ENCODE results near the gene AMDHD2.

AMDHD2 gene

DNA sequence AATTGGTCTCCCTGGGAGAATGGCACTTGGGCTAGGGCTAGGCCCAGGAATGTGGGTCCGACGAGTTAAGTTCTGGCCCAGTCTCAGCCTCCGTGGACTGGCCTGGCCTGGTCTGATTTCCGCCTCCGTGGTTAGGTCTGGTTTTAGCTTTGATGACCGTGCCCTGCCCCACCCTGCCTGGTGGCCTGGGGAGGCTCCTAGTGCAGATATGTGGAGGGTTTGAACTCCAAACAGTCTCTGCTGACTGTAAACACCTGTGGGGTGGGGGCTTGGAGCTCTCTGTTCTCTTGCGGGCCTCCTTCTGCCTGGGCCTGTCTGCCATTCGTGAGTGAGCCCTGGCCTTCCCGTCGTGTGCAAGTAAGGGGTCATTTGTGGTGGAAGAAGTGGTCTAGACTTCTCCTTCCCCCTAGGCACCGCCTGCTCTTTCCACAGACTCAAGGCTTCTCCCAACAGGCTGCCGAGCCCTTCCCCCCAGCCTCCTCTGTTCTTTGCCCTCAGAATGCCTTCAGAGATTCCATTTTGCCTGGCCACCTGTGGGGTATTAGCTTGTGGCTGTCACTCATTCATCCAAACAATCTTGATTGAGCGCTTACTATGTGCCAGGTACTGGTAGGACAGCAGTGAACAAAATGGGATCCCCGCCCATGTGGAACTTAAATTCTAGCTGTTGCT is 4.9 kb upstream of the AMDHD2 start:
- peaks cover 10% of the 10 kb centered on the region for H3F3A ChIP-seq (ENCODE audit: control insufficient read depth, insufficient read depth)
- H3K4me1 ChIP-seq (ENCODE audit: control insufficient read depth, low read length), result peaks cover 68% of the 10 kb centered on the region
- H3K4me3 ChIP-seq (ENCODE audit: low read length), result peak overlapping the region; percentile 91
- peaks cover 13% of the 10 kb centered on the region for H4K20me1 ChIP-seq (ENCODE audit: control insufficient read depth, insufficient read depth, low read depth, low read length)
- no peaks in the 10 kb centered on the region for H3K9me2 ChIP-seq (replicated peaks; ENCODE audit: control insufficient read depth, low read length)
- TF ChIP-seq, protein P1, sequence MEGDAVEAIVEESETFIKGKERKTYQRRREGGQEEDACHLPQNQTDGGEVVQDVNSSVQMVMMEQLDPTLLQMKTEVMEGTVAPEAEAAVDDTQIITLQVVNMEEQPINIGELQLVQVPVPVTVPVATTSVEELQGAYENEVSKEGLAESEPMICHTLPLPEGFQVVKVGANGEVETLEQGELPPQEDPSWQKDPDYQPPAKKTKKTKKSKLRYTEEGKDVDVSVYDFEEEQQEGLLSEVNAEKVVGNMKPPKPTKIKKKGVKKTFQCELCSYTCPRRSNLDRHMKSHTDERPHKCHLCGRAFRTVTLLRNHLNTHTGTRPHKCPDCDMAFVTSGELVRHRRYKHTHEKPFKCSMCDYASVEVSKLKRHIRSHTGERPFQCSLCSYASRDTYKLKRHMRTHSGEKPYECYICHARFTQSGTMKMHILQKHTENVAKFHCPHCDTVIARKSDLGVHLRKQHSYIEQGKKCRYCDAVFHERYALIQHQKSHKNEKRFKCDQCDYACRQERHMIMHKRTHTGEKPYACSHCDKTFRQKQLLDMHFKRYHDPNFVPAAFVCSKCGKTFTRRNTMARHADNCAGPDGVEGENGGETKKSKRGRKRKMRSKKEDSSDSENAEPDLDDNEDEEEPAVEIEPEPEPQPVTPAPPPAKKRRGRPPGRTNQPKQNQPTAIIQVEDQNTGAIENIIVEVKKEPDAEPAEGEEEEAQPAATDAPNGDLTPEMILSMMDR (IDR thresholded peaks at IDR 0.05; ENCODE audit: low read depth, low read length, poor library complexity, severe bottlenecking), result no peak
- TF ChIP-seq EZH2phosphoT487 (IDR thresholded peaks at IDR 0.05; ENCODE audit: borderline replicate concordance, low read length), result no peak
- H3K27me3 ChIP-seq (ENCODE audit: control insufficient read depth, low read length), result no peaks in the 10 kb centered on the region
- H3K27ac ChIP-seq (ENCODE audit: low read depth, low read length), result no peak overlapping the region
- peaks cover 20% of the 10 kb centered on the region for H3K36me3 ChIP-seq (ENCODE audit: control insufficient read depth, low read length)
- H3K79me2 ChIP-seq (ENCODE audit: control insufficient read depth, low read length), result peaks cover 60% of the 10 kb centered on the region
- peak overlapping the region; percentile 78 for H3K4me2 ChIP-seq (ENCODE audit: low read length)
- no peaks in the 10 kb centered on the region for H3K9me3 ChIP-seq (ENCODE audit: control insufficient read depth, insufficient read depth, low read length)

DNA sequence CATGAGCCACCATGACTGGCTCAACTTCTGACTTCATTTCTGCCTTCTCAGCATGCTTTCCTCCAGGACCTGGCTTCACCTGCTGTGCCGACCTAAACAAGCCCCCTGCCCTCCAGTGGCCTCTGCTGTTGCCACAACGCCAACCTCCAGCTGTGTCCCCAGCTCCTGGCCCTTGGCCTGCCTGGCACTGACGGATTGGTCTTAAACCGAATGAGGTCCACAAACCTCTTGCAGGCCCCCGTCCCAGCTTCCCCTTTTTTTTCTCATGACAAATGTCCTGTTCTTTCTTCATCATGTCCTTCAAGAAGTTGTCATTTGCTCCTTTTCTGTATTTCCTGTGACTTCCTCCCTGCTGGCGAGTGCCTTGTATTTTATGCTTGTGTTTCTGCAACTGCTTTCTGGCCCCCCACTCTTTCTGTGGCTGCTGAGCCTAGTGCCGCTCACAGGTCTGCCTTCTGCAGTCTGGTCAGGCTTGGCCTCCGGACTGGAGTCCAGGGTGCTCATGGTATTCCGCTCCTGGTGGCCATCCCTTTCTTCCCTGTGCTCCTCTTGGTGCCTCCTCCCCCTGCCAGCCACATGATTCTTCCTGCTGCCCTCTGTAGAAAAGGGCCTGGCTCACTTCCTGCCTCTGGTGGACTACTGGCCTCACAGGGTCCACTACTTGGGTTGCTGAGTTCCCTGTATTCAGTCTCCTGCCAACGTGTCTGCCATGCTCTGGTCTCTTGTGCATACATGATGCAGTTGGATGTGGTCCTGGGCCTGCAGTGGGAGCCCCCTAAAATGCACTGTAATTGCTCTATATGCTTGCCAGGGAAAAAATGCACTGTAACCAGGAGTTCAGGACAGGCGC is 3.6 kb upstream of the AMDHD2 start:
- H3K79me2 ChIP-seq (ENCODE audit: control insufficient read depth, low read length), result peaks cover 71% of the 10 kb centered on the region
- no peaks in the 10 kb centered on the region for H3K9me2 ChIP-seq (replicated peaks; ENCODE audit: control insufficient read depth, low read length)
- H3K9me3 ChIP-seq (ENCODE audit: control insufficient read depth, insufficient read depth, low read length), result no peaks in the 10 kb centered on the region
- no peak overlapping the region for H3K4me3 ChIP-seq (ENCODE audit: low read length)
- peaks cover 13% of the 10 kb centered on the region for H4K20me1 ChIP-seq (ENCODE audit: control insufficient read depth, insufficient read depth, low read depth, low read length)
- H3K27ac ChIP-seq (ENCODE audit: low read depth, low read length), result no peak overlapping the region
- peaks cover 10% of the 10 kb centered on the region for H3F3A ChIP-seq (ENCODE audit: control insufficient read depth, insufficient read depth)
- H3K4me1 ChIP-seq (ENCODE audit: control insufficient read depth, low read length), result peaks cover 68% of the 10 kb centered on the region
- no peaks in the 10 kb centered on the region for H3K27me3 ChIP-seq (ENCODE audit: control insufficient read depth, low read length)
- H3K4me2 ChIP-seq (ENCODE audit: low read length), result peak overlapping the region; percentile 78; the same call in 1 of the 2 replicates
- no peak for TF ChIP-seq EZH2phosphoT487 (IDR thresholded peaks at IDR 0.05; ENCODE audit: borderline replicate concordance, low read length)
- TF ChIP-seq, protein P1 (IDR thresholded peaks at IDR 0.05; ENCODE audit: low read depth, low read length, poor library complexity, severe bottlenecking), result no peak
- peaks cover 26% of the 10 kb centered on the region for H3K36me3 ChIP-seq (ENCODE audit: control insufficient read depth, low read length)

DNA sequence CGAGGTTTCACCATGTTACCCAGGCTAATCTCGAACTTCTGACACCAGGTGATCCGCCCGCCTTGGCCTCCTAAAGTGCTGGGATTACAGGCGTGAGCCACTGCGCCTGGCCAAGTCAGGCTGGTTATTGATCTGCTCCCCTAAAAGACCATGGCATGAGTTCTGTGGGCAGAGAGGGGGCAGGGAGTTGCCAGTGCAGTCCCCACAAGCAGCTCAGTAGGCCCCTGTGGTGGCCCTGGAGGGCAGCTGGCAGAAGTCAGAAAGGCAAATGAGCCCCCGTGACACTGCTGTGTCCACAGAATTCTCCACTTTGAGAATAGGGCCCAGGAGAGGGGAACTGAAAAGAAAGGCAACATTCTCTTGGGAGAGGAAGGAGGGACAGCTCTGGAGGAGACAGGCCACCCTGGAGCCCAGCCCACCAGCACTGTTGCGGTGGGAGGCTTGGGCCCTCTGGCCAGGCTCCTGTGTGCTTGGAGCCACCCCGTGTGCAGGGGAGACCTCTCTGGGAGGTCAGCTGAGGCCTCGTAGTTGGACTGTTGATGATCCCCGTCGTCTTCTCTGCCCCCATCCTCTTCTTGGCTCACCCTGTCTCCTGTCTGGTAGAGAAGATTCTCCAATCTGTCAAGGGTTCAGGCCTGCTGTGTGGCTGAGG is 2.1 kb upstream of the AMDHD2 start:
- peaks cover 13% of the 10 kb centered on the region for H4K20me1 ChIP-seq (ENCODE audit: control insufficient read depth, insufficient read depth, low read depth, low read length)
- peaks cover 57% of the 10 kb centered on the region for H3K4me1 ChIP-seq (ENCODE audit: control insufficient read depth, low read length)
- no peaks in the 10 kb centered on the region for H3K27me3 ChIP-seq (ENCODE audit: control insufficient read depth, low read length)
- H3K36me3 ChIP-seq (ENCODE audit: control insufficient read depth, low read length), result peaks cover 31% of the 10 kb centered on the region
- peaks cover 71% of the 10 kb centered on the region for H3K79me2 ChIP-seq (ENCODE audit: control insufficient read depth, low read length)
- H3K27ac ChIP-seq (ENCODE audit: low read depth, low read length), result no peak overlapping the region
- no peaks in the 10 kb centered on the region for H3K9me3 ChIP-seq (ENCODE audit: control insufficient read depth, insufficient read depth, low read length)
- no peak overlapping the region for H3K4me2 ChIP-seq (ENCODE audit: low read length)
- no peak overlapping the region for H3K4me3 ChIP-seq (ENCODE audit: low read length)
- H3K9me2 ChIP-seq (replicated peaks; ENCODE audit: control insufficient read depth, low read length), result no peaks in the 10 kb centered on the region
- H3F3A ChIP-seq (ENCODE audit: control insufficient read depth, insufficient read depth), result peaks cover 8% of the 10 kb centered on the region
- no peak for TF ChIP-seq EZH2phosphoT487 (IDR thresholded peaks at IDR 0.05; ENCODE audit: borderline replicate concordance, low read length)
- TF ChIP-seq, protein P1 (IDR thresholded peaks at IDR 0.05; ENCODE audit: low read depth, low read length, poor library complexity, severe bottlenecking), result no peak

All from DOHH2 (cell line).